ENCODE results near the gene SLC46A2.

Gene SLC46A2

GRCh38 chr9:112885324-112885723 is 5.4 kb downstream of the SLC46A2 start:
- no peak for DNase-seq (ENCODE audit: low spot score)

DNA sequence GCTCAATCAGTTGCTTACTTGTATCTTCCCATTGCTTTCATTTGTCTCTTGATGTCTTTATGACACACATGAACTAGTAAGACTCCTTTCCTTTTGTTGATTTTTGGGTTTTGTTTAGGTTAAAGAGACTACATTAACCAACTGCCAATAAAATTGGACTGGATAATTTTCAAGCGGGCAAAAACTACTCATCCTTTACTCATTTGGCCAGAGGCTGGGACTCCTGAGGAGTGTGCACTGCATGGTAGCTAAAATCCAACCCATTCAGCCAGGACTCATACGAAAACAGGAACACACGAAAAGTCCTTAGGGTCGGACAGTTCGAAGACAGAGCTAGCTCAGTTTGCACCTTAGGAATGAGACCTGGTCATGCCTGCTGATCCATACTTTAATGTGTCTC is 6.0 kb downstream of the SLC46A2 start:
- DNase-seq (ENCODE audit: low spot score), result no peak

GRCh38 chr9:112884101-112884500 is 6.6 kb downstream of the SLC46A2 start:
- peak; percentile 57 for DNase-seq (ENCODE audit: low spot score)

DNA sequence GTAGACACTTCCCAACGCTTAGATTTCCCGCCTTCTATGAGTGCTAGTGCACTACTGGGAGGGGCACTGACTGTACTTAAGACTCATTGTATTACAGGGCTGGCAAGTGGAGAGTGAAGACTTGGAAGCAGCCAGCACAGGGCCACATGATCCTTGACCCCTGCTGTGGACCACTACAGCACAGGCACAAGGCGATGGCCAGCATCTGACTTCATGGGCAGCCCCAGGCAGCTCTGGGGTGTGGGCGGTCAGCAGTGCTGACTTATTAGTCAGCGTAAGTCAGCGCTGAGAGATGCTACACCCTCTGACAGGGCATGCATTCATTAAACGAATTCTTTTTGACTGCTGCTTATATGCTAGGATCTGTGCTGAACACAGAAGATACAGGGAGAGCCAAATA is 9.3 kb downstream of the SLC46A2 start:
- no peak for DNase-seq (ENCODE audit: low spot score)

DNA sequence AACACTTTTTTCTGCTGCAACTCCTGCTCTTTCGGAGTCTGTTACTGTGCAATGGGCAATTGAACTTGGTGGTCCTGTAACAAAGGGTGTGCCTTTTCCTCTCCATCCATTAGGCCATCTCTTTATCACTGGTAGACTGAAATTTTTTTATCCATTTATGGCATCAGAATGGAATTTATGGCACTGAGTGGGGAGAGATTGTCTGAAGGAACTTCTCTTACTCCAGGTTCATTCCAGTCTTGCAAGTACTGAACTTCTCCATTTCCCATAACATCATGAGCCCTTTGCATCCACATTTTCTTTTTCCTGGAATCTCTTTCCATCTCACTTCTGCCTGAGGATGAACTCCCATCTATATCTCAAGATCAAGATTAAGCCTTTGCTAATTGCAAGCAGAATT is 10.0 kb downstream of the SLC46A2 start:
- DNase-seq (ENCODE audit: low spot score), result no peak

- DNase-seq (ENCODE audit: low spot score), result no peak
These were observed 11.9 kb downstream of the SLC46A2 start for GRCh38 chr9:112878752-112879151.

DNA sequence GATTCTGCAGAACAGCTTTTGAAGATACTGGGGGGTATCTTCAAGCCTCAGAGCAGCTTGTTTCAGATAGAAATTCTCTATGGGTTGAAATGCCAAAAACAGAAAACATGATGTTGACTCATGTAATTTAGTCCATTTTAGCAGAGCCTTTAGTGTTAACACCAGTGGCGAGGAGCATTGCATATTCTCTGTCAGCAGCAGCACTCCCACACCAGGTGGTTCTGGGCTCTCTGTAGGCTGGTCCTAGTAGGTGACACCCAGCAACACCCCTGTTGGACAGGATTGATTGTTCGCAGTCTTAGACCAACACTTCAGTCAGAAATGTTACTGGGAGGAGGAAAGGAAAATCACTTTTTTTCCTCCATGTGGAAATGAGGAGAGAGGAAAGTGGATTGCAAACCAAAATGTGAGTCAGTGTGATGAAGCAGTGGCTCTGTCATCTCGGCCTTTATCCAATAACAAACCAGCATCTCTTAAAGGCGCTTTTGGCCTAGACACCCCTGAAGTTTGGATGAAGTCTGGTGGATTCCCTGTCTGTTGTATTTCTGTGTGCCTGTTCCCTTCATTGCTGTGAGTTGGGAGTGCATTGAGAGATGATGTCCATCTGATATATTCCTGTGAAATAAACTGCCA is 16.8 kb downstream of the SLC46A2 start:
- peak; percentile 21 for DNase-seq (ENCODE audit: low spot score)

DNA sequence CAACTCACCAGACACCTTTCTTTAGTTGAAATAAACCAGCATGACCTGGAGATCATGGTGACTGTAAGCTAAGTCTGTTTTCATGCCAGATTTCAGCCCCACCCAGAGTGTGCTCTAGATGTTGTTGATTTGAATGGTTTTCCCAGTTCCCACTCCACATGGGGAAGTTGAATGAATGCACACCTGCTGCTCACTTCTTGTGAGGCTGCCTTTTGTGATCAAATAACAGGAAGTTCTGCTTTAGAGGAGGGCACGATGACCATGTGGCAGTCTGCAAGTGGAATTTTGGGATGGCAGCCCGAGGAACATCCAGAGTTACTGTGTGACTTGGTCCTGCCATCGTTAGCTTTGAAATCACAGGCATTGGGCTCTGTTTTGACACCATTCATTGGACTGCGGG is 18.7 kb downstream of the SLC46A2 start:
- no peak for DNase-seq (ENCODE audit: low spot score)

GRCh38 chr9:112870556-112870955 is 20.1 kb downstream of the SLC46A2 start:
- no peak for DNase-seq (ENCODE audit: low spot score)

DNA sequence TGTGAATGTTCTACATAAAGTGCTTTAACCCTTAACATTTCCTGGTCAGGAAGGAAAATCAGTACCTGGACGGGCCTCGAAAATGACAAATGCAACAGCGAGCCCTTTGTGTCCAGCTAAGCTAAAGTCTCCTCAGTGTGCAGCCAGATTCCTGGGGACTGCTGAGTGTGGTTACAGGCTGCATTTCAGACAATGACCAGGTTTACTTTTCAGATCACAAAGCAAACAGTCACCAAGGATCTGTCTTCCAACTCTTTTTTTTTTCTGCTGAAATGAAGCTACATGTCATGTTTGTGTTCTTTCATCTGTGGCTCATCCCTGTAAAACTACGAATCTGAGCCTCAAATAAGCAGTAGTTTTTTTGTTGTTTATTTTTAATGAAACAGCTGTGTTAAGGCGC is 20.8 kb downstream of the SLC46A2 start:
- DNase-seq (ENCODE audit: low spot score), result no peak

- no peak for DNase-seq (ENCODE audit: low spot score)
These were observed 21.6 kb downstream of the SLC46A2 start for GRCh38 chr9:112869041-112869529.

DNA sequence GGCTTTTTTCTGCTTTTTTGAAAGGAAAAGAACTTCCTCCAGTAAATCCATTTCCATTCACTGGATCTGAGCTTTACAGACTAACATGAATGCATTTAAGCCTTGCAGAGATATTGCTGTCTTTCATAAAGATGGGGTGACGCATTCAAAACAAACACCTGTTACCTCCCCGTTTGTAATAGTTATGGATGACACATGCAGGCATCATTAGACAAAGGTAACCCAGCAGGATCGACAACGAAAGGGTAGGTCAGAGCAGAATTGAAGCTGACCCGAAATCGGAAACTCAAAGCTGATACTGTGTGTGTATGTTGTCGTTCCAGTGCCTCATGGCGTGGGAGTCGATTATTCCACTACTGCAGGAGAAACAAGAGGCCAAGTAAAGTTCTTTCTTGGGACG is 22.2 kb downstream of the SLC46A2 start:
- no peak for DNase-seq (ENCODE audit: low spot score)

DNA sequence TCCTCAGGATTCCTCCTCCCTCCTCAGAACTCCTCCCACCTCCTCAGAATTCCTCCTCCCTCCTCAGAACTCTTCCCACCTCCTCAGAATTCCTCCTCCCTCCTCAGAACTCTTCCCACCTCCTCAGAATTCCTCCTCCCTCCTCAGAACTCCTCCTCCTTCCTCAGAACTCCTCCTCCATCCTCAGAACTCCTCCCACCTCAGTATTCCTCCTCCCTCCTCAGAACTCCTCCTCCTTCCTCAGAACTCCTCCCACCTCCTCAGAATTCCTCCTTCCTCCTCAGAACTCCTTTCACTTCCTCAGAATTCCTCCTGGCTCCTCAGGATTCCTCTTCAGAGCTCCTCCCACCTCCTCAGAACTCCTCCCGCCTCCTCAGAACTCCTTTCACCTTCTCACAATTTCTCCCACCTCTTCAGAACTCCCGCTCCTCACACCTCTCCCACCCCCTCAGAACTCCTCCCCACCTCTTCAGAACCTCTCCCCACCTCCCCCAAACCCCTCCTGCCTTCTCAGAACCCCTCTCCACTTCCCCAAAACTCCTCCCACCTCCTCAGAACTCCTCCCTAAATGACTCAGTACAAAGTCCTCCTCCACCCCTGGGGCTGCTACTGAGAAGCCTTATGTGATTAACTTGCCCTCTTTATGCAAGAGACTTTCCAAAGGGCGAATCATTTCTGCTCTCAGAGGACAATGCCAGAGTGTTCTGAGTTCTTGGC is 23.2 kb downstream of the SLC46A2 start:
- peak; percentile 83 for DNase-seq (ENCODE audit: low spot score)

DNA sequence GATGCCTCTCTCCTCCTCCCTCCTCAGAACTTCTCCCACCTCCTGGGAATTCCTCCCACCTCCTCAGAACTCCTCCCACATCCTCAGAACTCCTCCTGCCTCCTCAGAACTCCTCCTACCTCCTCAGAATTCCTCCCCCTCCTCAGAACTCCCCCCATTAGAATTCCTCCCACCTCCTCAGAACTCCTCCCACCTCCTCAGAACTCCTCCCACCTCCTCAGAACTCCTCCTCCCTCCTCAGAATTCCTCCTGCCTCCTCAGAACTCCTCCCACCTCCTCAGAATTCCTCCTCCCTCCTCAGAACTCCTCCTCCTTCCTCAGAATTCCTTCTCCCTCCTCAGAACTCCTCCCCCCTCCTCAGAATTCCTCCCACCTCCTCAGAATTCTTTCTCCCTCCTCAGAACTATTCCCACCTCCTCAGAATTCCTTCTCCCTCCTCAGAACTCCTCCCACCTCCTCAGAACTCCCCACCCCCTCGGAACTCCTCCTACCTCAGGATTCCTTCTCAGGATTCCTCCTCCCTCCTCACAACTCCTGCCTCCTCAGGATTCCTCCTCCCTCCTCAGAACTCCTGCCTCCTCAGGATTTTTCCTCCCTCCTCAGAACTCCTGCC is 23.9 kb downstream of the SLC46A2 start:
- no peak for DNase-seq (ENCODE audit: low spot score)

GRCh38 chr9:112864982-112865381 is 25.7 kb downstream of the SLC46A2 start:
- DNase-seq (ENCODE audit: low spot score), result no peak

DNA sequence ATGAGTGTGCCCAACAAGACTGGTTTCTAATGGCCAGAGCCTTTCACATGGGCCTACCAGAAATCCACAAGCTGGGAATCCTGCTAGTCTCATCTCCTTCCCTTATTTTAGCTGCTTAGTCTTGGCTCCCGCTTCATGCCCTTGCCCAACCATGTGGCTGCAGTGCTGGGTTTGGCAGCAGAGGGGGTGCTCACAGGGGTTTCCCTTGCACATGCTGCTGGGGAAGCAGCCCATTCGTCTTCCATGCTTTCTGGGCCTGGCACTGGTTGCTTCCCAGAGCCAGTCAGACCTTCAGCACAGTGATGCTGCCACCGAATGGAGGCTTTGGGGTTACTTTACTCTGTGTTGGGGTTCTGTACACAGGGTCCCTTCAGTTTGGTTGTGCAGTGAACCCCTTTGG is 26.3 kb downstream of the SLC46A2 start:
- DNase-seq (ENCODE audit: low spot score), result no peak

- DNase-seq (ENCODE audit: low spot score), result no peak
These were observed 26.9 kb downstream of the SLC46A2 start for GRCh38 chr9:112863746-112864145.

DNA sequence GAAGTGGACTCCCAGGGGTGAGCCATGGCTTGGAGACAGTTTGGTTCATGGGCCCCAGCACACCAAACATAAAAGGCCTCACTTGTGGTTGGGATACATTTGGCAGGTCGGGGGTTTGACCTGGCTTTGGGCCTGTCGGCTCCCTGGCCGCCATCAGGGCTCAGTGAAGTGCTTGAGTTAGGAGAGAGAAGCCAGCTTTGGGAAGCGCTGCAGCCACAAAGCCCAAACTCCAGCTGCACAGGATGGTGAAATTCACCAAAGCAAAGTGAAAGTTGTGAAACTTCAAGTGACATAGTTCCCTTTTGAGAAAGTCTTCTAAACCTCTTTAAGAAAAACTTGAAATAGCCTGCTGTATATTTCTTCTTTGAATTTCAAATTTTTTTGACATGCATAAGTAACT is 27.5 kb downstream of the SLC46A2 start:
- peak; percentile 42 for DNase-seq (ENCODE audit: low spot score)

DNA sequence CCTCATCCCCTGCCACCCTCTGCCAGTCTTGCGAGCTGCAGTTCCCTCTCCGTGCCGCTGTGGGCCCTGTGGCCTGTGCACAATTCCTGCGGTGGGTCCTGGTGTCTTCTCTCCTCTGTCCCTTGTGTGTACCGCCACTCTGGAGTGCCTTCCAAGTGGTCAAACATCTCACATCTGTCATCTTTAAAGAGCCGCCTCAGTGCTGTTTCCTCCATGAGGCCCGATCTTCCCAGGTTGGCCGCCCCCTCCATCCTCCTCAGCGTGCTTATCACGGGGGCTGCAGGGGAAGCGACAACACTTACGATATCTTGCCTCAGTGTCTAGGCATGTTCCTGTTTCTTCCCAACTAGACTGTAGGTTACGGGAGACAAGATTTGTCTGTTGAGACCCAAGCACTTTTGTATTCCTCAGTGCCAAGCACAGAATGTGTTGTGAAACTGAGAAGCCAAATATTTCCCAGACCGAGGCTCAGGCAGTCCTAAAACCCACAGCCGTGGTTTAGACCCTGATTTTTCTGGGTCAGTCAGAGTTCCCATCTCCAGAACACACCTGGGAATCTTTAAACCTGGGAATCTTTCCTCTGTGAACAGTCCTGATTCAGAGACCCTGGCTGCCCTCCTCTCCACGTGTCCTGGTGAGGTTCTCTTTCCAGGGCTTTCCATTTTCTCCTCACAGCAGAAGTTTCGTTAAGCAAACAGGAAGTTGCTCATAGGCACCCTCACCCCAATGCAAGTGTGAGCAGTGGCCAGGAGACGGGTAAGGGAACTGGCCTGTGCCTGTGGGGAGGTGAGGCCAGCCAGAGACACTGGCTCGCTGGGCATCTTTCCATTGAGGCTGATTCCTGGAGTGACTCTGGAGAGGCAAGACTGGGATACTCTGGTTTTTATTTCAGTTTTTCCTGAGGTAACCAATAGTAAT is 28.8 kb downstream of the SLC46A2 start:
- DNase-seq (ENCODE audit: low spot score), result no peak

- DNase-seq (ENCODE audit: low spot score), result no peak
These were observed 29.5 kb downstream of the SLC46A2 start for GRCh38 chr9:112861155-112861554.

GRCh38 chr9:112860451-112860850 is 30.2 kb downstream of the SLC46A2 start:
- no peak for DNase-seq (ENCODE audit: low spot score)

DNA sequence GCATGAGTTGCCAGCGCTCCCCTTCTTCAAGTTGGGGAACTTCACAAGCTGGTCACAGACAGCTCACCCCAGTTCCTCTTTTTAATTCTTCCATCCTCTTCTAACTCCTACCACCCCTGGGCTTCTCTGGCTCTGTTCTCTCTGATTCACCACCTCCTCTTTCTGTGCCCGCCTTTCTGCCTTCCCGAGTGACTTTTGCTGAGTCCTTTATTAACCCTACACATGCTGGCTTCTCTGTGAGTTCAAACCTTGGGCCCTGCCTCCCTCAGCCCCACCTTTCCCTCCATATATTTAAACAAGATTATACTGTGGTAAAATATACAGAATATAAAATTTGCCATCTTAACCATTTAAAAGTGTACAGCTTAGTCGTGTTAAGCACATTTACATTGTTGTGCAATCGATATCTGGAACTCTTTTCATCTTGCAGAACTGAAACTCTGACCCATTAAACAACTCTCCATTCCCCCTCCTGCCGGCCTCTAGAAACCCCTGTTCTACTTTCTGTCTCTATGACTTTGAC is 32.0 kb downstream of the SLC46A2 start:
- peak; percentile 24 for DNase-seq (ENCODE audit: low spot score)
